Neuronal stem cell (in vitro differentiated cells): Measurements from ENCODE around the gene ANKRD44.

Experiments
- DNase-seq: peaks from one replicate; pipeline ENCODE4 v3.0.0-alpha.2; 2013; ENCODE audit warnings: low spot score
- H2AFZ ChIP-seq: one replicate; pipeline ENCODE4 v1.6.1; 2013; ENCODE audit warnings: mild to moderate bottlenecking, low read length, inconsistent platforms
- H2AK5ac ChIP-seq: 2 replicates; pipeline ENCODE4 v1.6.1; 2013; ENCODE audit warnings: low read depth, mild to moderate bottlenecking, inconsistent platforms, low read length, moderate library complexity, mixed read lengths
- H2BK120ac ChIP-seq: 2 replicates; pipeline ENCODE4 v1.6.1; 2013; ENCODE audit warnings: low read depth, mild to moderate bottlenecking, inconsistent platforms, low read length, moderate library complexity, mixed read lengths
- H2BK12ac ChIP-seq: one replicate; pipeline ENCODE4 v1.6.1; 2013; ENCODE audit warnings: low read length, inconsistent platforms
- H2BK15ac ChIP-seq: 2 replicates; pipeline ENCODE4 v1.6.1; 2013; ENCODE audit warnings: mild to moderate bottlenecking, low read length, inconsistent platforms, mixed read lengths
- H2BK5ac ChIP-seq: one replicate; pipeline ENCODE4 v1.6.1; 2013; ENCODE audit warnings: inconsistent platforms, mild to moderate bottlenecking, low read length, moderate library complexity
- H3K14ac ChIP-seq: one replicate; pipeline ENCODE4 v1.6.1; 2013; ENCODE audit warnings: low read length, inconsistent platforms
- H3K18ac ChIP-seq: 2 replicates; pipeline ENCODE4 v1.6.1; 2013; ENCODE audit warnings: low read length, inconsistent platforms
- H3K23ac ChIP-seq: 2 replicates; pipeline ENCODE4 v1.6.1; 2013; ENCODE audit warnings: low read depth, mild to moderate bottlenecking, mixed read lengths, low read length, inconsistent platforms; ENCODE audit not compliant: poor library complexity
- H3K27ac ChIP-seq: replicated peaks from 3 replicates; pipeline ENCODE4 v1.5.1; 2013; ENCODE audit warnings: low read length, inconsistent platforms
- H3K27me3 ChIP-seq, 3 experiments: 2 replicates each; pipeline ENCODE4 v1.6.1; 2013; ENCODE audit warnings: low read length in 3 of 3, mild to moderate bottlenecking in 2 of 3, inconsistent platforms in 1 of 3, low read depth in 1 of 3, mixed read lengths in 1 of 3, moderate library complexity in 1 of 3; ENCODE audit not compliant: control insufficient read depth in 3 of 3, insufficient read depth in 3 of 3
- H3K36me3 ChIP-seq, 2 donors: replicated peaks in 1 of 2; 2 replicates each; pipeline ENCODE4 v1.6.1; 2013; ENCODE audit warnings: low read length in 2 of 2; ENCODE audit not compliant: control insufficient read depth in 2 of 2, insufficient read depth in 2 of 2
- H3K4ac ChIP-seq: 2 replicates; pipeline ENCODE4 v1.6.1; 2013; ENCODE audit warnings: inconsistent platforms, mild to moderate bottlenecking, low read length, moderate library complexity
- H3K4me1 ChIP-seq, 2 donors: 1 replicate in 1 of 2; 2 replicates in 1 of 2; pipeline ENCODE4 v1.6.1; 2013; ENCODE audit warnings: low read length in 2 of 2, low read depth in 1 of 2; ENCODE audit not compliant: control insufficient read depth in 2 of 2, insufficient read depth in 1 of 2
- H3K4me2 ChIP-seq: one replicate; pipeline ENCODE4 v1.6.1; 2013; ENCODE audit warnings: mild to moderate bottlenecking, low read length, inconsistent platforms; ENCODE audit not compliant: insufficient read depth, poor library complexity, severe bottlenecking
- H3K4me3 ChIP-seq, 2 donors: 2 replicates each; pipeline ENCODE4 v1.5.1; 2013; ENCODE audit warnings: low read length in 2 of 2, mild to moderate bottlenecking in 2 of 2, inconsistent platforms in 1 of 2, moderate library complexity in 1 of 2
- H3K79me1 ChIP-seq: one replicate; pipeline ENCODE4 v1.6.1; 2013; ENCODE audit warnings: low read depth, mild to moderate bottlenecking, inconsistent platforms, low read length, moderate library complexity
- H3K9ac ChIP-seq: one replicate; pipeline ENCODE4 v1.6.1; 2013; ENCODE audit warnings: mild to moderate bottlenecking, low read depth, low read length, inconsistent platforms; ENCODE audit not compliant: poor library complexity
- H3K9me3 ChIP-seq, 2 donors: replicated peaks in 1 of 2; 2 replicates each; pipeline versions ENCODE3 to v1.6.1; 2013; ENCODE audit warnings: low read length in 2 of 2, mild to moderate bottlenecking in 2 of 2, inconsistent platforms in 1 of 2, low read depth in 1 of 2, mixed read lengths in 1 of 2, moderate library complexity in 1 of 2; ENCODE audit not compliant: control insufficient read depth in 2 of 2, insufficient read depth in 1 of 2
- H4K8ac ChIP-seq: one replicate; pipeline ENCODE4 v1.6.1; 2013; ENCODE audit warnings: low read depth, mild to moderate bottlenecking, inconsistent platforms, low read length, moderate library complexity
- H4K91ac ChIP-seq: one replicate; pipeline ENCODE4 v1.6.1; 2013; ENCODE audit warnings: low read length, low read depth, mild to moderate bottlenecking, inconsistent platforms; ENCODE audit not compliant: poor library complexity
- WGBS, 2 donors: extraction: QIAGEN DNeasy Blood & Tissue Kit; methylation state at CpG; one replicate each; pipeline ENCODE4 v1.1.7; 2013; ENCODE audit warnings: missing lambda C conversion rate in 2 of 2, mixed read lengths in 1 of 2; ENCODE audit not compliant: insufficient read length in 2 of 2, insufficient replicate concordance in 1 of 2; ENCODE audit errors: extremely low coverage in 2 of 2; 5-methylcytosine and 5-hydroxymethylcytosine counted together

ANKRD44 gene

GRCh38 chr2:197130318-197130717 lies 180.3 kb downstream of the ANKRD44 start:
- WGBS, 2 donors: no CpG with 5 or more reads among the region's 6 CpGs
- no peak overlapping the region for H2BK120ac ChIP-seq
- no peak overlapping the region for H2AK5ac ChIP-seq
- H2AFZ ChIP-seq: peak overlapping the region; percentile 46
- no peak overlapping the region for H3K23ac ChIP-seq
- no peak overlapping the region for H3K4me2 ChIP-seq
- no peak overlapping the region for H2BK15ac ChIP-seq
- no peak overlapping the region for H4K8ac ChIP-seq
- H3K27me3 ChIP-seq: no peaks in the 10 kb centered on the region
- H3K36me3 ChIP-seq: no peaks in the 10 kb centered on the region
- no peak overlapping the region for H2BK5ac ChIP-seq
- no peaks in the 10 kb centered on the region for H3K79me1 ChIP-seq
- H3K9me3 ChIP-seq: peaks cover 0 to 2% of the 10 kb centered on the region in 2 donors
- no peak overlapping the region for H2BK12ac ChIP-seq
- no peak overlapping the region for H3K27ac ChIP-seq
- no peak overlapping the region for H3K18ac ChIP-seq
- no peak for DNase-seq
- no peak overlapping the region for H3K4ac ChIP-seq
- no peak overlapping the region for H4K91ac ChIP-seq
- H3K9ac ChIP-seq: no peak overlapping the region
- no peak overlapping the region for H3K14ac ChIP-seq
- no peaks in the 10 kb centered on the region for H3K4me1 ChIP-seq
- H3K4me3 ChIP-seq: no peak overlapping the region

GRCh38 chr2:197128897-197129296 lies 181.7 kb downstream of the ANKRD44 start:
- Histone ChIP-seq H3K4me3 (no peak overlapping the region), H3K9ac (no peak overlapping the region), H2AK5ac (no peak overlapping the region), H3K18ac (no peak overlapping the region), H3K4me2 (no peak overlapping the region), H2AFZ (no peak overlapping the region), H3K27me3 (no peaks in the 10 kb centered on the region), H3K4me1 (no peaks in the 10 kb centered on the region), H3K27ac (no peak overlapping the region), H2BK12ac (no peak overlapping the region), H3K23ac (no peak overlapping the region), H2BK15ac (no peak overlapping the region), H4K91ac (no peak overlapping the region), H2BK120ac (no peak overlapping the region), H4K8ac (no peak overlapping the region), H2BK5ac (no peak overlapping the region), H3K14ac (no peak overlapping the region), H3K79me1 (no peaks in the 10 kb centered on the region), H3K4ac (no peak overlapping the region), H3K36me3 (no peaks in the 10 kb centered on the region), H3K9me3 (peaks cover 0 to 2% of the 10 kb centered on the region in 2 donors)
- no CpG with 5 or more reads among the region's 5 CpGs for WGBS, 2 donors
- no peak for DNase-seq

DNA sequence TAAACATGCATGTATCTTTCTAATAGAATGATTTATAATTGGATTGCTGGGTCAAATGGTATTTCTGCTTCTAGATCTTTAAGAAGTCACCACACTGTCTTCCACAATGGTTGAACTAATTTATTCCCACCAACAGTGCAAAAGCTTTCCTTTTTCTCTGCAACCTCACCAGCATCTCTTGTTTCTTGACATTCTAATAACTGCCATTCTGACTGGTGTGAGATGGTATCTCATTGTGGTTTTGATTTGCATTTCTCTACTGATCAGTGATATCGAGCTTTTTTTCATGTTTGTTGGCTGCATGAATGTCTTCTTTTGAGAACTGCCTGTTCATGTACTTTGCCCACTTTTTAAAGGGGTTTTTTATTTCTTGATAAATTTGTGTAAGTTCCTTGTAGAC lies 182.5 kb downstream of the ANKRD44 start:
- no peak overlapping the region for H4K91ac ChIP-seq
- no peak overlapping the region for H3K4ac ChIP-seq
- no peak overlapping the region for H3K4me2 ChIP-seq
- H3K79me1 ChIP-seq: no peaks in the 10 kb centered on the region
- no peak overlapping the region for H3K18ac ChIP-seq
- H3K9ac ChIP-seq: no peak overlapping the region
- no peak overlapping the region for H3K4me3 ChIP-seq
- H4K8ac ChIP-seq: no peak overlapping the region
- H3K27ac ChIP-seq: no peak overlapping the region
- no peaks in the 10 kb centered on the region for H3K36me3 ChIP-seq
- H2BK12ac ChIP-seq: no peak overlapping the region
- H2AK5ac ChIP-seq: no peak overlapping the region
- no peak overlapping the region for H2BK15ac ChIP-seq
- no peaks in the 10 kb centered on the region for H3K4me1 ChIP-seq
- H2BK5ac ChIP-seq: no peak overlapping the region
- H3K9me3 ChIP-seq: peaks cover 0 to 2% of the 10 kb centered on the region in 2 donors
- no peak overlapping the region for H3K14ac ChIP-seq
- WGBS, 2 donors: no CpG with 5 or more reads among the region's 1 CpG
- H2AFZ ChIP-seq: no peak overlapping the region
- H2BK120ac ChIP-seq: no peak overlapping the region
- no peak overlapping the region for H3K23ac ChIP-seq
- H3K27me3 ChIP-seq: no peaks in the 10 kb centered on the region
- DNase-seq: no peak

DNA sequence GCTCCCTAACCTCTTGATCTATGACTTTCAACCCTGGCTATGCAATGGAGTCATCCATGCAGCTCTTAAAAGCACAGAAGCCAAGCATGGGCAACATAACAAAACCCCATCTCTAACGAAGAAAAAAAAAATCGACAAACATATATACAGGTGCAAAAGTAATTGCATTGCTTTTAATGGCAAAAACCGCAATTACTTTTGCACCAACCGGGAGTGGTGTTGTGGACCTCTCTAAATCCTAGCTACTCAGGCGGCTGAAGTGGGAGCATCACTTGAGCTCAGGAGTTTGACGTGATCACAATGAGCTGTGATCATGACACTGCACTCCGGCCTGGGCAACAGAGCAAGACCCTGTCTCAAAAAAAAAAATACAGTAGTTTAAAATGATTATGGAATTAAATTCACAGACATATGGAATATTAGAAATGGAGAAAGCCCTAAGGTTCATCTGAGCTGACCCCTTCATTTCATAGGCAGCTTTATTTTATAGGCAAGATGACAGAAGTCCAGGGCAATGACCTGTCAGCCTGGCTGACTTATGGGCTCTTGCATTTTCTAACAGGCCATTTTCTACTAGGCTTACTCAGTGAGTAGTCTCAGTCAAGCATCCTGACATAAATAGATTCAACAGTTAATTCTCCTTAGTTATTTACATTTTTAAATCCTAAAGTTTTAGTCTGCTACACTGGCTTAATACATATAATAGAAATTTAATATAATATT lies 183.8 kb downstream of the ANKRD44 start:
- no peak overlapping the region for H3K4ac ChIP-seq
- no peak overlapping the region for H2AK5ac ChIP-seq
- H3K14ac ChIP-seq: no peak overlapping the region
- DNase-seq: no peak
- no peak overlapping the region for H2AFZ ChIP-seq
- no peak overlapping the region for H2BK120ac ChIP-seq
- no peak overlapping the region for H3K4me2 ChIP-seq
- H2BK15ac ChIP-seq: no peak overlapping the region
- peaks cover 0 to 3% of the 10 kb centered on the region in 2 donors for H3K4me1 ChIP-seq
- H3K36me3 ChIP-seq: no peaks in the 10 kb centered on the region
- H3K27ac ChIP-seq: no peak overlapping the region
- no CpG with 5 or more reads among the region's 7 CpGs for WGBS, 2 donors
- H2BK5ac ChIP-seq: no peak overlapping the region
- no peak overlapping the region for H3K4me3 ChIP-seq
- H4K8ac ChIP-seq: no peak overlapping the region
- no peak overlapping the region for H3K9ac ChIP-seq
- no peaks in the 10 kb centered on the region for H3K27me3 ChIP-seq
- H3K18ac ChIP-seq: no peak overlapping the region
- H2BK12ac ChIP-seq: no peak overlapping the region
- H4K91ac ChIP-seq: no peak overlapping the region
- H3K79me1 ChIP-seq: no peaks in the 10 kb centered on the region
- H3K23ac ChIP-seq: no peak overlapping the region
- H3K9me3 ChIP-seq: peaks cover 0 to 2% of the 10 kb centered on the region in 2 donors
